ENCODE data around the gene PLSCR1.

GRCh38 chr3:146507331-146508120 lies 36.9 kb downstream of the PLSCR1 start:
- TF ChIP-seq CTCF (IDR thresholded peaks at IDR 0.05) (no peak), POLR2A (IDR thresholded peaks at IDR 0.05) (no peak)
